CD4-positive, alpha-beta T cell treated with Interleukin-2 at 100 ng/mL for 4 hours (primary cell): Measurements from ENCODE around the gene ZCCHC7.

Experiments
- DNase-seq: peaks from one replicate; pipeline ENCODE4 v3.0.0-alpha.2; 2020; ENCODE audit warnings: low spot score

ZCCHC7 gene

DNA sequence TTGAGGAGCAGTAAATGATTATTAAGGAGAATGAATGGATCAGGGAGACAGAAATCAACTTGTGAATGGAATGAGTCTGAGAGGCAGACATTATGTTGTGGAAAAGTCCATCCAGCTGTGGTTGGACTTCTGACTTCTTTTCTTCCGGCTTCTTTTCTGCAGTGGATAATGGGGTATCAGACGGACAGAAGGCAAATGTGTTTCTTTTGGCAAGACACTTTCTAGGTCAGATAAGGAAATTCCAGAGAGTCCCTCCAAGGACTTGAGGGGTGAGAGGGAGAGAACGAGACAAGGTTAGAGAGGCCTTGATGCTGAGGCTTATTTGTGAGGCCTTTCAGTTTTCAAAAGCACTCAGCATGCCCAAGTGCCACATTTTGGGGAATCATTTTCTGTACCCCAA, 285.0 kb downstream of the ZCCHC7 start:
- DNase-seq, result no peak

DNA sequence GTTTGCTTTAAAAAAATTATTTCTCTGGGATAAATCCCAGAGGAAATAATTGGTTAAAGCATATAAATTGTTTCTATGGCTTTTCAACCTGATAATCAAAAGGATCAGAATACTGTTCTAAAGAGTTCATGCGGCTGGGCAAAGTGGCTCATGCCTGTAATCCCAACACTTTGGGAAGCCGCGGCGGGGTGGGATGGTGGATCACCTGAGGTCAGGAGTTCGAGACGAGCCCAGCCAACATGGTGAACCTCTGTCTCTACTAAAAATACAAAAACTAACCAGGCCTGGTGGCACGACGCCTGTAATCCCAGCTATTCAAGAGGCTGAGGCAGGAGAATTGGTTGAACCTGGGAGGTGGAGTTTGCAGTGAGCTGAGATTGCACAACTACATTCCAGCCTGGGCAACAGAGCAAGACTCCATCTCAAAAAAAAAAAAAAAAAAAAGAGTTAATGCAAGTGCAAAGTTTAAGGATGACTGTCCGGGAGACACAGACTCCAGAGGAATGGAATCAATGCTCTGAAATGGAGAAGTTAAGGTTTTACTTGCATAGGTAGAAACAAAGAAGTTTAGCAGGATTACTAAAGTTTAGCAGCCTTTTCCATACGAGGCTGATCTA, 285.5 kb downstream of the ZCCHC7 start:
- DNase-seq, result no peak

DNA sequence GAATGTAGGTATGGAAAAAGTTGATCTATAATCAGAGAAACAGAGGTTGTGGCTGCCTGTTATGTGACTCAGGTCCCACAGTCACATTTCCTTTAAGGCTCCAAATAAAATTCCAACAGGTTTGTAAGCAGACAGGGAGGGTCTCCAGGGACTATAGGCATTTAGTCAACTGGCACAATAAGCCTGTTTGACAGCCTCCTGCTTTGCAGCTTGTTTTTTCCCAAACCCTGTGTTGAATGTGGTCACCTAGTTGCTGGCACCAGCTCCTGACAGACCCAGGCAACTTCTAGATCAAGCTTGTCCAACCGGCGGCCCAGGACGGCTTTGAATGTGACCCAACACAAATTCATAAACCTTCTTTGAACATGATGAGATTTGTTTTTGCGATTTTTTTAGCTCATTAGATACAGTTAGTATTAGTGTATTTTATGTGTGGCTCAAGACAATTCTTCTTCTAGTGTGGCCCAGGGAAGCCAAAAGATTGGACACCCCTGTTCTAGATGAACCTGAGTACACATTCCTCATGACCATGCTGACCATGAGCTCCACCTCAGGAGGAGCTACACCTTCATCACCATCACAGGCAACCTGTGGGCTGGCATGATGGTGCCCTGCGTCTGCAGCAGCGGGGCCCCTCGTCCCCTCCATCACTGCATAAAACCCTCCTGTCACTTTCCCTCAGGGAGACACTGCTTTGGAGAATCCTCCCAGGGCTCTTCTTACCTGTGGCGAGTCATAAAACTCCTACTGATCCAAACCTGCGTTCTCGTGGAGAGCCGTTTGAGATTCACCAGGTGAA, 286.4 kb downstream of the ZCCHC7 start:
- no peak for DNase-seq

DNA sequence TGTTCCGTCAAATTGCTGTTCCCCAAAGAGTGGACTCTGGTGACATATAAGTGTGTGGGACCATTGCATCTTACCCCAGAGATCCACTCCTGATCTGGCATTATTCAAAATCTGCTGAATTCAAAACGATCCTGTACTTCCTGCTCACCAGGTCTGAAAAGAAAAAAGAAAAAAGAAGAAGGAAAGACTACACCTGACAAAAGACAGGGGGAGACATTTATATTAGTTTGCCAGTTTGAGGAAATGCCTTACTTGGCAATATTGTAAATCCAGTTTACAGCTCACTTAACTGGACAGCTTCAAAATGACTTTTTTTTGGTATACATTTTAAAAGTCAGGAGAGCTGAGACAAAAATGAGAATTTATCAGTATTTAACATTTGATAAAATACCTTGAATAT, 287.1 kb downstream of the ZCCHC7 start:
- DNase-seq, result no peak
